Endothelial cell of umbilical vein (primary cell): ENCODE results near the gene ATP8A1. TPM values are rescaled to one million over a fixed set of nuclear protein-coding genes. Genes with fewer than 3 reads are reported as not detected.

Experiments
- BruUV-seq: library from RNA; stranded (reverse); fragments of 400-500 nt; replicated peaks from 2 replicates; lab custom pipeline; 2021; lab: Mats Ljungman, UMichigan
- CTCF ChIA-PET: fragments of 300-600, 350-600 bp; sonication (Branson Sonifier 250); formaldehyde crosslinking; loops from one replicate; lab custom pipeline; 2021; ENCODE audit warnings: antibody characterized with exemption, inconsistent platforms; lab: Charles Lee
- POLR2A ChIA-PET: fragments of 300-600, 350-600 bp; sonication (Branson Sonifier 250); formaldehyde crosslinking; loops from one replicate; lab custom pipeline; 2021; ENCODE audit warnings: antibody characterized with exemption, inconsistent platforms; lab: Charles Lee
- DNase-seq: peaks from one replicate; pipeline ENCODE4 v3.0.0-alpha.2; 2011; ENCODE audit warnings: low read depth, low spot score
- FAIRE-seq: peaks from 2 replicates; lab custom pipeline; 2011; peaks lifted over from hg19 to GRCh38; lab: Jason Lieb, UNC
- H2AFZ ChIP-seq: 2 replicates; pipeline ENCODE4 v1.6.0; 2012; ENCODE audit warnings: low read depth, low read length, control low read depth, inconsistent platforms
- H3K27ac ChIP-seq: 2 replicates; pipeline ENCODE4 v1.5.1; 2011; ENCODE audit warnings: low read depth, mild to moderate bottlenecking, control low read depth, low read length, moderate library complexity; ENCODE audit not compliant: insufficient read depth
- H3K27me3 ChIP-seq, 2 experiments: 2 replicates each; pipeline versions ENCODE4 v1.6.0 to v1.6.1; 2011; ENCODE audit warnings: low read length in 2 of 2, mixed read lengths in 1 of 2; ENCODE audit not compliant: control insufficient read depth in 2 of 2, insufficient read depth in 2 of 2
- H3K36me3 ChIP-seq, 2 experiments: 2 replicates in 1 of 2; 3 replicates in 1 of 2; pipeline ENCODE4 v1.5.1; 2011; ENCODE audit warnings: low read length in 2 of 2, mild to moderate bottlenecking in 1 of 2, moderate library complexity in 1 of 2; ENCODE audit not compliant: control insufficient read depth in 2 of 2, insufficient read depth in 2 of 2; ENCODE audit errors: extremely low read depth in 1 of 2
- H3K4me1 ChIP-seq: 3 replicates; pipeline ENCODE4 v1.5.1; 2011; ENCODE audit warnings: mild to moderate bottlenecking, low read length; ENCODE audit not compliant: control insufficient read depth, insufficient read depth; ENCODE audit errors: extremely low read depth
- H3K4me2 ChIP-seq: 2 replicates; pipeline ENCODE4 v1.6.1; 2011; ENCODE audit warnings: low read length, control low read depth, mixed read lengths; ENCODE audit not compliant: insufficient read depth
- H3K4me3 ChIP-seq, 3 experiments: fragments of 200-600 bp in 1 of 3; sonication (generic), shearing (Covaris generic) in 1 of 3; replicated peaks in 1 of 3; 2 replicates each; pipeline ENCODE4 v1.5.1; 2011 to 2016; ENCODE audit warnings: control low read depth in 3 of 3, low read length in 3 of 3, mild to moderate bottlenecking in 2 of 3, inconsistent platforms in 1 of 3, low read depth in 1 of 3, moderate library complexity in 1 of 3; ENCODE audit not compliant: insufficient read depth in 1 of 3
- H3K79me2 ChIP-seq: 2 replicates; pipeline ENCODE4 v1.6.0; 2012; ENCODE audit warnings: low read length, inconsistent platforms; ENCODE audit not compliant: control insufficient read depth, insufficient read depth
- H3K9ac ChIP-seq: replicated peaks from 2 replicates; pipeline ENCODE3; 2011; ENCODE audit warnings: low read length, control low read depth; ENCODE audit not compliant: insufficient read depth; ENCODE audit errors: extremely low read depth
- H3K9me1 ChIP-seq: replicated peaks from 3 replicates; pipeline ENCODE4 v1.6.0; 2011; ENCODE audit warnings: mild to moderate bottlenecking, low read length; ENCODE audit not compliant: control insufficient read depth, insufficient read depth; ENCODE audit errors: extremely low read depth
- H3K9me3 ChIP-seq: replicated peaks from 2 replicates; pipeline ENCODE4 v1.5.1; 2012; ENCODE audit warnings: low read length, inconsistent platforms; ENCODE audit not compliant: control insufficient read depth, insufficient read depth
- H4K20me1 ChIP-seq: replicated peaks from 2 replicates; pipeline ENCODE3; 2011; ENCODE audit warnings: mild to moderate bottlenecking, low read length; ENCODE audit not compliant: control insufficient read depth, insufficient read depth; ENCODE audit errors: extremely low read depth
- CTCF ChIP-seq, 2 donors: IDR thresholded peaks; 1 replicate in 1 of 2; 2 replicates in 1 of 2; pipeline ENCODE4 v1.5.1; 2011; ENCODE audit warnings: low read length in 2 of 2, mild to moderate bottlenecking in 2 of 2, moderate library complexity in 2 of 2, control low read depth in 1 of 2, inconsistent platforms in 1 of 2, low read depth in 1 of 2; ENCODE audit not compliant: insufficient read depth in 1 of 2; ENCODE audit errors: extremely low read depth in 1 of 2
- EZH2 ChIP-seq: IDR thresholded peaks from 2 replicates; pipeline ENCODE4 v1.6.1; 2012; ENCODE audit warnings: borderline replicate concordance, low read depth, mild to moderate bottlenecking, moderate library complexity, low read length, inconsistent platforms; ENCODE audit not compliant: severe bottlenecking
- FOS ChIP-seq: IDR thresholded peaks from 2 replicates; pipeline ENCODE4 v1.6.1; 2011; ENCODE audit warnings: mild to moderate bottlenecking, low read length, moderate library complexity, borderline replicate concordance; ENCODE audit not compliant: insufficient read depth
- GATA2 ChIP-seq: IDR thresholded peaks from 2 replicates; pipeline ENCODE4 v1.7.0; 2011; ENCODE audit warnings: low read depth, mild to moderate bottlenecking, moderate library complexity, mixed read lengths, low read length; ENCODE audit not compliant: insufficient read length, insufficient read depth
- JUN ChIP-seq: IDR thresholded peaks from 2 replicates; pipeline ENCODE4 v1.6.1; 2011; ENCODE audit warnings: borderline replicate concordance, low read depth; ENCODE audit not compliant: insufficient read length, insufficient read depth
- MAX ChIP-seq: IDR thresholded peaks from 2 replicates; pipeline ENCODE4 v1.6.1; 2011; ENCODE audit not compliant: insufficient read depth, insufficient read length
- MYC ChIP-seq: IDR thresholded peaks from one replicate; pipeline ENCODE4 v1.6.1; 2011; ENCODE audit warnings: mild to moderate bottlenecking, low read depth, low read length
- POLR2A ChIP-seq: IDR thresholded peaks from 2 replicates; pipeline ENCODE4 v1.6.1; 2012; ENCODE audit warnings: low read depth, mild to moderate bottlenecking, control low read depth, low read length
- dilution Hi-C: fragments of 300-500 bp; cut with MboI; formaldehyde crosslinking; loops from one replicate; pipeline ENCODE4 v1.15.0; 2019; ENCODE audit warnings: low sequenced_read_pairs; ENCODE audit not compliant: extremely low pct_ligation_motif_present
- intact Hi-C: fragments of 100-400 bp; cut with micrococcal nuclease; formaldehyde crosslinking; loops from one replicate; pipeline ENCODE4 v1.10.0; 2022
- polyA plus RNA-seq, 4 experiments: library from polyadenylated mRNA; depleted of rRNA in 3 of 4; stranded (reverse) in 3 of 4; unstranded in 1 of 4; fragments of >200 nt; gene quantifications; 2 replicates each; pipeline versions ENCODE4 v1.2.1 to v1.2.3, GENCODE V29; 2011 to 2012; ENCODE audit warnings: missing spikeins in 1 of 4
- total RNA-seq: library from RNA; stranded (reverse); gene quantifications from 2 replicates; pipeline ENCODE4 v1.2.3, GENCODE V29; 2021

ATP8A1 gene
- total and polyA plus RNA-seq, 2 donors (not counting 3 experiments of a cell fraction or from before 2014, with no cell fraction given) = 0.97 to 11.5 TPM

GRCh38 chr4:42397635-42398170, 259.2 kb downstream of the ATP8A1 start:
- Histone ChIP-seq H2AFZ (peak overlapping the region; percentile 97), H3K36me3 (no peaks in the 10 kb centered on the region), H3K4me1 (peaks cover 14% of the 10 kb centered on the region), H4K20me1 (no peaks in the 10 kb centered on the region), H3K9ac (peak overlapping the region; percentile 62), H3K27me3 (no peaks in the 10 kb centered on the region), H3K4me3 (peak overlapping the region; percentile 55 to 78 (median 75)), H3K79me2 (peaks cover 6% of the 10 kb centered on the region), H3K4me2 (peak overlapping the region; percentile 74), H3K27ac (peak overlapping the region; percentile 26), H3K9me3 (no peaks in the 10 kb centered on the region), H3K9me1 (no peaks in the 10 kb centered on the region)
- dilution Hi-C loops (no loop called here), intact Hi-C loops (loop anchor here (1.0 to 5.0 kb wide), 4 partner anchors 15 to 260 kb away; partner anchors contain the start of gene ATP8A1)
- POLR2A ChIA-PET = no interaction called here
- CTCF ChIA-PET = interaction anchor here (1.4 to 7.0 kb wide), 4 partner anchors 11 to 122 kb away, joined by 5 to 54 read pairs (median 12); no protein-coding TSS in a partner anchor
- FAIRE-seq (peak; percentile 37), DNase-seq (no peak)
- BruUV-seq = no TSS peak
- TF ChIP-seq MYC (no peak), CTCF (IDR thresholded peaks at IDR 0.05; ENCODE audit: extremely low read depth in 1 of 2, insufficient read depth in 1 of 2, low read depth in 1 of 2, low read length in 2 of 2) (no peak), EZH2 (no peak), FOS (no peak), POLR2A (no peak), GATA2 (no peak), MAX (no peak), JUN (no peak)
